ENCODE results near the gene CEACAM19.

DNA sequence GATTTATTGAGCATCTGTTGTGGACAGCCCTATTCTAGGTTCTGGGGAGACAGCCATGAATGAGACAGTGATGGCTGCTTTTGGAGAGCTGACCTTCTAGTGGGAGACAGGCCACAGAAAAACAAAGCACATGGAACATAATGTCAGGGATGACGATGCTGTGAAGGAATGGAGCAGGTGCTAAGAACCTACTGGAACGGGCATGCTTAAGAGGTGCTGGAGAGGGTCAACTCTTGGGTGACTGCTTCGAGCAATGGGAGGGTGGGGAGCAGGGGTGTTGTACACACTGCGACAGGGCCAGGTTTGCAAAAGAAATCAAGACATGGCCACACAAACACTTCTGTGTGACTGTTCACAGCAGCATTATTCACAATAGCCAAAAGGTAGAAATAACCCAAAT is 15.6 kb downstream of the CEACAM19 start:
- TF ChIP-seq POLR2AphosphoS5 (IDR thresholded peaks at IDR 0.05) (no peak), POLR2A (IDR thresholded peaks at IDR 0.05) (no peak)

All from gastroesophageal sphincter (tissue), 2 donors.